Endothelial cell of umbilical vein (primary cell): ENCODE results near the gene FBXO7. TPM values are rescaled to one million over a fixed set of nuclear protein-coding genes. Genes with fewer than 3 reads are reported as not detected.

ENCODE experiments used
- BruUV-seq: library from RNA; stranded (reverse); fragments of 400-500 nt; replicated peaks from 2 replicates; lab custom pipeline; 2021; lab: Mats Ljungman, UMichigan
- CTCF ChIA-PET: fragments of 300-600, 350-600 bp; sonication (Branson Sonifier 250); formaldehyde crosslinking; loops from one replicate; lab custom pipeline; 2021; ENCODE audit warnings: antibody characterized with exemption, inconsistent platforms; lab: Charles Lee
- POLR2A ChIA-PET: fragments of 300-600, 350-600 bp; sonication (Branson Sonifier 250); formaldehyde crosslinking; loops from one replicate; lab custom pipeline; 2021; ENCODE audit warnings: antibody characterized with exemption, inconsistent platforms; lab: Charles Lee
- DNase-seq: peaks from one replicate; pipeline ENCODE4 v3.0.0-alpha.2; 2011; ENCODE audit warnings: low read depth, low spot score
- FAIRE-seq: peaks from 2 replicates; lab custom pipeline; 2011; peaks lifted over from hg19 to GRCh38; lab: Jason Lieb, UNC
- H2AFZ ChIP-seq: 2 replicates; pipeline ENCODE4 v1.6.0; 2012; ENCODE audit warnings: low read depth, low read length, control low read depth, inconsistent platforms
- H3K27ac ChIP-seq: 2 replicates; pipeline ENCODE4 v1.5.1; 2011; ENCODE audit warnings: low read depth, mild to moderate bottlenecking, control low read depth, low read length, moderate library complexity; ENCODE audit not compliant: insufficient read depth
- H3K27me3 ChIP-seq, 2 experiments: 2 replicates each; pipeline versions ENCODE4 v1.6.0 to v1.6.1; 2011; ENCODE audit warnings: low read length in 2 of 2, mixed read lengths in 1 of 2; ENCODE audit not compliant: control insufficient read depth in 2 of 2, insufficient read depth in 2 of 2
- H3K36me3 ChIP-seq, 2 experiments: 2 replicates in 1 of 2; 3 replicates in 1 of 2; pipeline ENCODE4 v1.5.1; 2011; ENCODE audit warnings: low read length in 2 of 2, mild to moderate bottlenecking in 1 of 2, moderate library complexity in 1 of 2; ENCODE audit not compliant: control insufficient read depth in 2 of 2, insufficient read depth in 2 of 2; ENCODE audit errors: extremely low read depth in 1 of 2
- H3K4me1 ChIP-seq: 3 replicates; pipeline ENCODE4 v1.5.1; 2011; ENCODE audit warnings: mild to moderate bottlenecking, low read length; ENCODE audit not compliant: control insufficient read depth, insufficient read depth; ENCODE audit errors: extremely low read depth
- H3K4me2 ChIP-seq: 2 replicates; pipeline ENCODE4 v1.6.1; 2011; ENCODE audit warnings: low read length, control low read depth, mixed read lengths; ENCODE audit not compliant: insufficient read depth
- H3K4me3 ChIP-seq, 3 experiments: fragments of 200-600 bp in 1 of 3; sonication (generic), shearing (Covaris generic) in 1 of 3; replicated peaks in 1 of 3; 2 replicates each; pipeline ENCODE4 v1.5.1; 2011 to 2016; ENCODE audit warnings: control low read depth in 3 of 3, low read length in 3 of 3, mild to moderate bottlenecking in 2 of 3, inconsistent platforms in 1 of 3, low read depth in 1 of 3, moderate library complexity in 1 of 3; ENCODE audit not compliant: insufficient read depth in 1 of 3
- H3K79me2 ChIP-seq: 2 replicates; pipeline ENCODE4 v1.6.0; 2012; ENCODE audit warnings: low read length, inconsistent platforms; ENCODE audit not compliant: control insufficient read depth, insufficient read depth
- H3K9ac ChIP-seq: replicated peaks from 2 replicates; pipeline ENCODE3; 2011; ENCODE audit warnings: low read length, control low read depth; ENCODE audit not compliant: insufficient read depth; ENCODE audit errors: extremely low read depth
- H3K9me1 ChIP-seq: replicated peaks from 3 replicates; pipeline ENCODE4 v1.6.0; 2011; ENCODE audit warnings: mild to moderate bottlenecking, low read length; ENCODE audit not compliant: control insufficient read depth, insufficient read depth; ENCODE audit errors: extremely low read depth
- H3K9me3 ChIP-seq: replicated peaks from 2 replicates; pipeline ENCODE4 v1.5.1; 2012; ENCODE audit warnings: low read length, inconsistent platforms; ENCODE audit not compliant: control insufficient read depth, insufficient read depth
- H4K20me1 ChIP-seq: replicated peaks from 2 replicates; pipeline ENCODE3; 2011; ENCODE audit warnings: mild to moderate bottlenecking, low read length; ENCODE audit not compliant: control insufficient read depth, insufficient read depth; ENCODE audit errors: extremely low read depth
- EZH2 ChIP-seq: IDR thresholded peaks from 2 replicates; pipeline ENCODE4 v1.6.1; 2012; ENCODE audit warnings: borderline replicate concordance, low read depth, mild to moderate bottlenecking, moderate library complexity, low read length, inconsistent platforms; ENCODE audit not compliant: severe bottlenecking
- FOS ChIP-seq: IDR thresholded peaks from 2 replicates; pipeline ENCODE4 v1.6.1; 2011; ENCODE audit warnings: mild to moderate bottlenecking, low read length, moderate library complexity, borderline replicate concordance; ENCODE audit not compliant: insufficient read depth
- GATA2 ChIP-seq: IDR thresholded peaks from 2 replicates; pipeline ENCODE4 v1.7.0; 2011; ENCODE audit warnings: low read depth, mild to moderate bottlenecking, moderate library complexity, mixed read lengths, low read length; ENCODE audit not compliant: insufficient read length, insufficient read depth
- JUN ChIP-seq: IDR thresholded peaks from 2 replicates; pipeline ENCODE4 v1.6.1; 2011; ENCODE audit warnings: borderline replicate concordance, low read depth; ENCODE audit not compliant: insufficient read length, insufficient read depth
- MAX ChIP-seq: IDR thresholded peaks from 2 replicates; pipeline ENCODE4 v1.6.1; 2011; ENCODE audit not compliant: insufficient read depth, insufficient read length
- MYC ChIP-seq: IDR thresholded peaks from one replicate; pipeline ENCODE4 v1.6.1; 2011; ENCODE audit warnings: mild to moderate bottlenecking, low read depth, low read length
- POLR2A ChIP-seq: IDR thresholded peaks from 2 replicates; pipeline ENCODE4 v1.6.1; 2012; ENCODE audit warnings: low read depth, mild to moderate bottlenecking, control low read depth, low read length
- POLR2AphosphoS5 ChIP-seq: IDR thresholded peaks from 2 replicates; pipeline ENCODE4 v1.6.1; 2012; ENCODE audit warnings: low read depth, mild to moderate bottlenecking, control low read depth, low read length, moderate library complexity; ENCODE audit not compliant: insufficient read depth
- dilution Hi-C: fragments of 300-500 bp; cut with MboI; formaldehyde crosslinking; loops from one replicate; pipeline ENCODE4 v1.15.0; 2019; ENCODE audit warnings: low sequenced_read_pairs; ENCODE audit not compliant: extremely low pct_ligation_motif_present
- intact Hi-C: fragments of 100-400 bp; cut with micrococcal nuclease; formaldehyde crosslinking; loops from one replicate; pipeline ENCODE4 v1.10.0; 2022
- polyA plus RNA-seq, 4 experiments: library from polyadenylated mRNA; depleted of rRNA in 3 of 4; stranded (reverse) in 3 of 4; unstranded in 1 of 4; fragments of >200 nt; gene quantifications; 2 replicates each; pipeline versions ENCODE4 v1.2.1 to v1.2.3, GENCODE V29; 2011 to 2012; ENCODE audit warnings: missing spikeins in 1 of 4
- total RNA-seq: library from RNA; stranded (reverse); gene quantifications from 2 replicates; pipeline ENCODE4 v1.2.3, GENCODE V29; 2021
- TF ChIP-seq, protein P1 (sequence below), 2 donors: IDR thresholded peaks; 1 replicate in 1 of 2; 2 replicates in 1 of 2; pipeline ENCODE4 v1.5.1; 2011; ENCODE audit warnings: low read length in 2 of 2, mild to moderate bottlenecking in 2 of 2, moderate library complexity in 2 of 2, control low read depth in 1 of 2, inconsistent platforms in 1 of 2, low read depth in 1 of 2; ENCODE audit not compliant: insufficient read depth in 1 of 2; ENCODE audit errors: extremely low read depth in 1 of 2

The FBXO7 gene
- total and polyA plus RNA-seq, 2 donors (not counting 3 experiments of a cell fraction or from before 2014, with no cell fraction given), result 81.1 to 112 TPM

- intact Hi-C loops (no loop called here), dilution Hi-C loops (no loop called here)
- ChIA-PET CTCF (no interaction called here), POLR2A (no interaction called here)
- Histone ChIP-seq H3K9ac (no peak overlapping the region), H2AFZ (no peak overlapping the region), H3K4me3 (no peak overlapping the region), H3K27ac (no peak overlapping the region), H3K9me1 (no peaks in the 10 kb centered on the region), H3K27me3 (no peaks in the 10 kb centered on the region), H3K4me1 (peaks cover 3% of the 10 kb centered on the region), H3K36me3 (no peaks in the 10 kb centered on the region), H3K79me2 (no peaks in the 10 kb centered on the region), H4K20me1 (no peaks in the 10 kb centered on the region), H3K9me3 (no peaks in the 10 kb centered on the region), H3K4me2 (no peak overlapping the region)
- TF ChIP-seq JUN (no peak), GATA2 (no peak), EZH2 (no peak), MAX (no peak), POLR2AphosphoS5 (no peak), MYC (no peak), FOS (no peak), POLR2A (no peak)
- TF ChIP-seq, protein P1, sequence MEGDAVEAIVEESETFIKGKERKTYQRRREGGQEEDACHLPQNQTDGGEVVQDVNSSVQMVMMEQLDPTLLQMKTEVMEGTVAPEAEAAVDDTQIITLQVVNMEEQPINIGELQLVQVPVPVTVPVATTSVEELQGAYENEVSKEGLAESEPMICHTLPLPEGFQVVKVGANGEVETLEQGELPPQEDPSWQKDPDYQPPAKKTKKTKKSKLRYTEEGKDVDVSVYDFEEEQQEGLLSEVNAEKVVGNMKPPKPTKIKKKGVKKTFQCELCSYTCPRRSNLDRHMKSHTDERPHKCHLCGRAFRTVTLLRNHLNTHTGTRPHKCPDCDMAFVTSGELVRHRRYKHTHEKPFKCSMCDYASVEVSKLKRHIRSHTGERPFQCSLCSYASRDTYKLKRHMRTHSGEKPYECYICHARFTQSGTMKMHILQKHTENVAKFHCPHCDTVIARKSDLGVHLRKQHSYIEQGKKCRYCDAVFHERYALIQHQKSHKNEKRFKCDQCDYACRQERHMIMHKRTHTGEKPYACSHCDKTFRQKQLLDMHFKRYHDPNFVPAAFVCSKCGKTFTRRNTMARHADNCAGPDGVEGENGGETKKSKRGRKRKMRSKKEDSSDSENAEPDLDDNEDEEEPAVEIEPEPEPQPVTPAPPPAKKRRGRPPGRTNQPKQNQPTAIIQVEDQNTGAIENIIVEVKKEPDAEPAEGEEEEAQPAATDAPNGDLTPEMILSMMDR (IDR thresholded peaks at IDR 0.05; ENCODE audit: extremely low read depth in 1 of 2, insufficient read depth in 1 of 2, low read depth in 1 of 2, low read length in 2 of 2), result no peak
- FAIRE-seq, result no peak
- BruUV-seq, result no TSS peak
- DNase-seq, result no peak
These were observed 61.0 kb downstream of the FBXO7 start for GRCh38 chr22:32535531-32536190.
